Measurements from ENCODE around the gene NUTF2.

DNA sequence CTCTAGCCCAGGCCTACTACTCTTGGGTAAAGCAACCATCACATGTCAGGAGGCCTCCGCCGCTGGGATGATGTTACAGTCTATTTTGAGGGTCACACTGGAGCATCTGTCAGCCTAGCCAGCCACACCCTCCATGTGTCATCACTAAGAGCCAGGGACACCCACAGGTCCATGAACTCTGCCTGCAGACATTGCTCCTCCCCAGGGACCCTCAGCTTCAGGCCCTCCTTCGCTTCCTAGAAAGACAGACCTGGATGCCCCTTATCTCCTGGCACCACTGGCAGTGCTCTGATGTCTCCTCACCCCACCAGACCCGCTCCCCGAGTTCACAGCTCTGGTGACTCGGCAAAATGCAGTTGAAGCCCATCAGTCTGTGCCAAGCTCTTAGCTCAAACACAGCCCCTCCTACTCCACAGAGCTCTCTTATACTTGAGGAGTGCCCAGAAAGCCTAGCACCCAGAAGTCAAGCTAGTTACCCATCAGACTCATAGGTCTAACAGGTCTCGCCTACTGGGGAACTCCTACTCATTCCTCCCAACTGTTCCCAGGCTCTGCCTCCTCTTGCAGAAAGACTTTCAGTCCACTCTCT lies 46.3 kb upstream of the NUTF2 start:
- TF ChIP-seq, protein P1, sequence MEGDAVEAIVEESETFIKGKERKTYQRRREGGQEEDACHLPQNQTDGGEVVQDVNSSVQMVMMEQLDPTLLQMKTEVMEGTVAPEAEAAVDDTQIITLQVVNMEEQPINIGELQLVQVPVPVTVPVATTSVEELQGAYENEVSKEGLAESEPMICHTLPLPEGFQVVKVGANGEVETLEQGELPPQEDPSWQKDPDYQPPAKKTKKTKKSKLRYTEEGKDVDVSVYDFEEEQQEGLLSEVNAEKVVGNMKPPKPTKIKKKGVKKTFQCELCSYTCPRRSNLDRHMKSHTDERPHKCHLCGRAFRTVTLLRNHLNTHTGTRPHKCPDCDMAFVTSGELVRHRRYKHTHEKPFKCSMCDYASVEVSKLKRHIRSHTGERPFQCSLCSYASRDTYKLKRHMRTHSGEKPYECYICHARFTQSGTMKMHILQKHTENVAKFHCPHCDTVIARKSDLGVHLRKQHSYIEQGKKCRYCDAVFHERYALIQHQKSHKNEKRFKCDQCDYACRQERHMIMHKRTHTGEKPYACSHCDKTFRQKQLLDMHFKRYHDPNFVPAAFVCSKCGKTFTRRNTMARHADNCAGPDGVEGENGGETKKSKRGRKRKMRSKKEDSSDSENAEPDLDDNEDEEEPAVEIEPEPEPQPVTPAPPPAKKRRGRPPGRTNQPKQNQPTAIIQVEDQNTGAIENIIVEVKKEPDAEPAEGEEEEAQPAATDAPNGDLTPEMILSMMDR (conservative IDR thresholded peaks at IDR 0.05; ENCODE audit: low read depth, low read length), result no peak
- no peak for TF ChIP-seq EZH2 (IDR thresholded peaks at IDR 0.05; ENCODE audit: borderline replicate concordance, low read depth, low read length, poor library complexity, severe bottlenecking)
